Fibroblast of villous mesenchyme (primary cell): ENCODE measurements around the gene ZMIZ2. TPM values are rescaled to one million over a fixed set of nuclear protein-coding genes. Genes with fewer than 3 reads are reported as not detected.
A peak's percentile ranks its signal among the peaks of the same experiment; 100 is the strongest.

Experiments used
- DNase-seq: peaks from one replicate; pipeline ENCODE4 v3.0.0-alpha.2; 2010; ENCODE audit warnings: low read depth
- H3K4me3 ChIP-seq: 2 replicates; pipeline ENCODE4 v1.5.1; 2011; ENCODE audit warnings: low read depth, mild to moderate bottlenecking, low read length
- total RNA-seq: library from RNA; depleted of rRNA; stranded (reverse); fragments of >200 nt; gene quantifications from 2 replicates; pipeline ENCODE4 v1.2.3, GENCODE V29; 2012
- TF ChIP-seq, protein P1 (sequence below): IDR thresholded peaks from 2 replicates; pipeline ENCODE4 v1.5.1; 2012; ENCODE audit warnings: low read depth, mild to moderate bottlenecking, low read length; ENCODE audit not compliant: insufficient read depth

The ZMIZ2 gene
- total RNA-seq, 1 donor, result 10.8 TPM

- TF ChIP-seq, protein P1, sequence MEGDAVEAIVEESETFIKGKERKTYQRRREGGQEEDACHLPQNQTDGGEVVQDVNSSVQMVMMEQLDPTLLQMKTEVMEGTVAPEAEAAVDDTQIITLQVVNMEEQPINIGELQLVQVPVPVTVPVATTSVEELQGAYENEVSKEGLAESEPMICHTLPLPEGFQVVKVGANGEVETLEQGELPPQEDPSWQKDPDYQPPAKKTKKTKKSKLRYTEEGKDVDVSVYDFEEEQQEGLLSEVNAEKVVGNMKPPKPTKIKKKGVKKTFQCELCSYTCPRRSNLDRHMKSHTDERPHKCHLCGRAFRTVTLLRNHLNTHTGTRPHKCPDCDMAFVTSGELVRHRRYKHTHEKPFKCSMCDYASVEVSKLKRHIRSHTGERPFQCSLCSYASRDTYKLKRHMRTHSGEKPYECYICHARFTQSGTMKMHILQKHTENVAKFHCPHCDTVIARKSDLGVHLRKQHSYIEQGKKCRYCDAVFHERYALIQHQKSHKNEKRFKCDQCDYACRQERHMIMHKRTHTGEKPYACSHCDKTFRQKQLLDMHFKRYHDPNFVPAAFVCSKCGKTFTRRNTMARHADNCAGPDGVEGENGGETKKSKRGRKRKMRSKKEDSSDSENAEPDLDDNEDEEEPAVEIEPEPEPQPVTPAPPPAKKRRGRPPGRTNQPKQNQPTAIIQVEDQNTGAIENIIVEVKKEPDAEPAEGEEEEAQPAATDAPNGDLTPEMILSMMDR, result no peak
- no peak overlapping the region for H3K4me3 ChIP-seq
- no peak for DNase-seq
Measured at GRCh38 chr7:44787762-44788161, 39.1 kb downstream of the ZMIZ2 start.

DNA sequence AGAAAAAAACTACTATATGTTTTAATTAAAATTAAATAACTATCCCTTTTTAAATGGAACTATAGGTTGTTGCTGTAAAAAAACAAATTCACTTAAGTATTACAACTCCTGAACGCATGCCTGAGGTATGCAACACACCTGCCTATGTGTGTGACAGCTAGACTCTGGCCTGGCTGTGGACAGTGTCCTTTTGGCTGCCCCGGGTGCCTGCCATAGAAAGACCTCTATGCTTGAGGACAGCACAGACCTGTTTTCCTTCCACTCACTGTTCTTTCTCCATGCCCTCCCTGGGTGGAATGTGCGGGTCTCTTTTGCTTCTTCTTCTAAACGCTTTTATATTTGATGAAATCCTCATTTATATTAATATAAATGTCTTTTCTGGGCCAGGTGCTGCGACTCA is 41.3 kb downstream of the ZMIZ2 start:
- no peak for DNase-seq
- H3K4me3 ChIP-seq, result no peak overlapping the region
- TF ChIP-seq, protein P1, result no peak

DNA sequence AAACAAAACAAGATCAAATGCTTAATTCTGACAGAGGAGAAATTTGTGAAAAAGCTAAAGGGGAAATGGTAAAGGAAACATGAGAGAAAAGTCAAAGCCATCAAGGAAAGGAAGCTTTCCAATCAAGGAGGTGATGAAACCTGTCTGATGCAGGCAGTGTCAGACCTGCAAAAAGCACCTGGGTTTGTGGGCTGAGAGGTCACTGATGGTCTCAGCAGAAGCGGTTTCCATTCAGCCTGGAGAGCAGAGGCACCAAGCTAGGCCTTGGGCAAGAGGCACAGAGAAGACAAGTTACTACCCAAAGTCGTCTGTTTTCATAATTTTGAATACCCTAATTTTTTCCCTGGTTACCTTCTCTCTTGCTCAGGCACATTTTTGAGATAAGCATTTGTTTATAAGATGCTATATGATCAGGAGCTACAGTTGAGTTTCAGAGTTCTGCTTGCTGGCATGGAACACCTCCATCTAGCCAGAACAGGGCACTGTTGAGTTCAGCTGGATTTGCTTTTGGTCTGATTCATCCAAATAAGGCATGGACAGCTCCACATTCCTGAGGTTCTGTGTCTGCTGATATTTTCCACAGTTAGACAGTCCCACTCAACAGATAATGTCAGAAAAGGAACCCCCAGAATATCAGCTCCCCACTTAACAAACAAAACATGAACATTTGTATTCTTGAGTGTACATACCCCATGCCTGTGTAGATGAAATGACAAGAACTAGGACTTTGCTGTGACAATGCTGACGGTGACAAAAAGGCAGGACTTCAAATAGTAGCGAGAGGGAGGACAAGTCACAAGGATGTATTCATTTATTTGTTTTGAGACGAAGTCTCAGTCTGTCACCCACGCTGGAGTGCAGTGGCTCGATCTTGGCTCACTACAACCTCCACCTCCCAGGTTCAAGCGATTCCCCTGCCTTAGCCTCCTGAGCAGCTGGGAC is 42.9 kb downstream of the ZMIZ2 start:
- DNase-seq, result peak; percentile 58
- H3K4me3 ChIP-seq, result no peak overlapping the region
- TF ChIP-seq, protein P1, result peak; percentile 29

GRCh38 chr7:44793919-44794318 is 45.3 kb downstream of the ZMIZ2 start:
- no peak for DNase-seq
- TF ChIP-seq, protein P1, result no peak
- H3K4me3 ChIP-seq, result no peak overlapping the region

GRCh38 chr7:44794331-44794730 is 45.7 kb downstream of the ZMIZ2 start:
- H3K4me3 ChIP-seq, result no peak overlapping the region
- TF ChIP-seq, protein P1, result no peak
- DNase-seq, result peak; percentile 29

DNA sequence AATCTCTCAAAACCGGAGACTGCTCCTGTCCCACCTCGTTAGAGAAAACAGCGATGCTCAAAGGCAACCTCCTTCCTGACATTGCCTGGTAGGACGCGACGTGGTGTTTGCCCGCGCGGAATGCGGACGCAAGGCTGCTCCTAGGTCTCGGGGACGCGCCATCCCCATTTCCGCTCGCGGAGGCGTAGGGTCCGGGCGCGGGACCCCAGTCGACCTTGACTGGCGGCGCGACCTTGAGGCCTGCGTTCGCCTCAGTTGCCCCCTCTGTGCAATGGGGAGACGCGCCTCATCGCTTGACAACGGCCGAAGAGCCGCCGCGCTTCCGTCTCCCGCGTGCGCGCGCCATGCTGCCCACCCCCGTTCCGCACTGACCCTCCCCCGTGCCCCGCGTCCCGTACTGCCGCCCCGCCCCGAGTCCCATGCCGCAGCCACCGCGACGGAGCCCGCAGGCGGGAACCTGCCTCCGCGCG is 47.4 kb downstream of the ZMIZ2 start:
- TF ChIP-seq, protein P1, result no peak
- DNase-seq, result peak; percentile 46
- H3K4me3 ChIP-seq, result peak overlapping the region; percentile 75
